Stimulated activated memory B cell treated with anti-CD40 and anti-IgM and Interleukin-4, amounts not matched to agents 10 μg/mL and 1 μg/mL and 100 μg/mL, for 72 hours (primary cell): ENCODE data around the gene NUDT8.
A peak's percentile ranks its signal among the peaks of the same experiment; 100 is the strongest.
"Not testable (repeated sequence)": the region's sequence is repeated elsewhere in the genome, so short reads cannot be mapped to it uniquely, and the experiment has no call there.

Source experiments
- ATAC-seq: fragments of 150-1000 bp; cut with Tn5 transposase; 2 replicates; pipeline ENCODE4 v1.10.0; 2021
- H3K27ac Mint-ChIP-seq: one replicate; pipeline ENCODE4 v1.8.0; 2022; ENCODE audit warnings: mild to moderate bottlenecking, mixed read lengths
- H3K27me3 Mint-ChIP-seq: one replicate; pipeline ENCODE4 v1.8.0; 2022; ENCODE audit warnings: mixed read lengths
- H3K36me3 Mint-ChIP-seq: one replicate; pipeline ENCODE4 v1.8.0; 2022; ENCODE audit warnings: mixed read lengths
- H3K4me1 Mint-ChIP-seq: one replicate; pipeline ENCODE4 v1.8.0; 2022; ENCODE audit warnings: mixed read lengths
- H3K4me3 Mint-ChIP-seq: one replicate; pipeline ENCODE4 v1.8.0; 2022; ENCODE audit warnings: mild to moderate bottlenecking, moderate library complexity, mixed read lengths
- H3K9me3 Mint-ChIP-seq: one replicate; pipeline ENCODE4 v1.8.0; 2022; ENCODE audit warnings: mixed read lengths

Gene NUDT8

GRCh38 chr11:67605231-67606011 lies 24.3 kb downstream of the NUDT8 start:
- ATAC-seq, result no peak
- H3K4me3 Mint-ChIP-seq, result peak overlapping the region; percentile 74
- no peaks in the 10 kb centered on the region for H3K9me3 Mint-ChIP-seq
- peaks cover 21% of the 10 kb centered on the region for H3K27me3 Mint-ChIP-seq
- H3K4me1 Mint-ChIP-seq, result peaks cover 45% of the 10 kb centered on the region
- peak overlapping the region; percentile 57 for H3K27ac Mint-ChIP-seq
- peaks cover 18% of the 10 kb centered on the region for H3K36me3 Mint-ChIP-seq

DNA sequence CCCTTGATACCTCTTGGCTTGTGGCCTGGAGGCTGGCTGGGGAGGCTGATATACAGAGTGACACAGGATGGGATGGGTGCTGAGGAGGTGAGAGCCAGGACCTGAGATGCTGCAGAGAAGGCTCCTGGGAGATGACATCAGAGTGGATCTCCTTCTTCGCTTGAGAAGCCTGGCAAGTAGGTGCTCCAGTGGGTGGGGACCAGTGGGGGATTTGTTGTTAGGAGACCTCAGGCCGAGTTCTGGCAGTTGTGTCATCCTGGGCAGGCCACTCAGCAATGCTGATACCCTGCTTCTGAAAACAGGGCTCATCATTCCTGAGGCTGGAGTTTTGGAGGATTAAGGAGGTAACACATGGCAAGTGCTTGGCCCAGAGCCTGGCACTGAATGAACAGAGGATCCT lies 24.9 kb downstream of the NUDT8 start:
- Mint-ChIP-seq H3K36me3 (peaks cover 14% of the 10 kb centered on the region), H3K27me3 (peaks cover 21% of the 10 kb centered on the region), H3K4me3 (no peak overlapping the region), H3K27ac (no peak overlapping the region), H3K4me1 (peaks cover 51% of the 10 kb centered on the region), H3K9me3 (no peaks in the 10 kb centered on the region)
- ATAC-seq, result no peak

DNA sequence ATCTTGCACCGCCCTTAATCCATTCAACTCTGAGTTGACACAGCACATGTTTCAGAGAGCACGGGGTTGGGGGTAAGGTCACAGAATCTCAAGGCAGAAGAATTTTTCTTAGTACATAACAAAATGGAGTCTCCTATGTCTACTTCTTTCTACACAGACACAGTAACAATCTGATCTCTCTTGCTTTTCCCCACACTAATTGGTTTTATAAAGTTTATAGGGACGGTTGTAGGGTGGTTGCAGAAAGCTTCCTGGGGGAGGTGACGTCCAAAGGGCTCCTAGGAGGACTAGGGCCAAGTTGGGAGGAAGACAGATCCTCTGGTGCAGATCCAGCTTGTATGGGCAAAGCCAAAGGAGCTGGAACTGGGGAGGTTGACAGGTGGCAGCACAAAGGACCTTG lies 25.6 kb downstream of the NUDT8 start:
- Mint-ChIP-seq H3K27me3 (peaks cover 21% of the 10 kb centered on the region), H3K4me1 (peaks cover 55% of the 10 kb centered on the region)
- ATAC-seq, H3K9me3 Mint-ChIP-seq, H3K4me3 Mint-ChIP-seq, H3K27ac Mint-ChIP-seq, H3K36me3 Mint-ChIP-seq: not testable (repeated sequence)

DNA sequence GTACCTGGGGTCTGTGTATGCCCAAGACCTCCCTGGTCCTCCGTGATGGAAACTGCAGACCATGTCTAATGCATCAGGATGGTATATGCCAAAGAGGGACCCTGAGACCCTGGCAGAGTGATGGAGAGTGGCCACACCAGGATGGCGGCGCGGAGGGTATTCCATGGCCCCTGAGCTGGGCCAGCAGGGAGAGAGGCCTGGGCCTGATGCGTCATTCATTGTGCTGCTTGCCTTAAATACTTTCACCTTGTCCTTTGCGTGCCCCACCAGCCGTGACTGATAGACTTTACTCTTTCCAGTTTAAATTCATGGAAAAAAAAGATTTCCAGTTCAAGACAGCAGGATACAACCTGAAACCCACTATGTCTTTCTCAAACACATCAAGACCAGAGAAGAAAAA lies 28.6 kb downstream of the NUDT8 start:
- Mint-ChIP-seq H3K36me3 (no peaks in the 10 kb centered on the region), H3K4me1 (peaks cover 34% of the 10 kb centered on the region), H3K9me3 (peaks cover 2% of the 10 kb centered on the region), H3K4me3 (no peak overlapping the region), H3K27ac (no peak overlapping the region), H3K27me3 (peaks cover 21% of the 10 kb centered on the region)
- no peak for ATAC-seq

GRCh38 chr11:67600324-67601029 lies 29.3 kb downstream of the NUDT8 start:
- no peak overlapping the region for H3K27ac Mint-ChIP-seq
- peak overlapping the region; percentile 52 for H3K4me3 Mint-ChIP-seq
- H3K36me3 Mint-ChIP-seq, result no peaks in the 10 kb centered on the region
- ATAC-seq, result peak; percentile 89
- H3K4me1 Mint-ChIP-seq, result peaks cover 28% of the 10 kb centered on the region
- peaks cover 16% of the 10 kb centered on the region for H3K27me3 Mint-ChIP-seq
- peaks cover 2% of the 10 kb centered on the region for H3K9me3 Mint-ChIP-seq

DNA sequence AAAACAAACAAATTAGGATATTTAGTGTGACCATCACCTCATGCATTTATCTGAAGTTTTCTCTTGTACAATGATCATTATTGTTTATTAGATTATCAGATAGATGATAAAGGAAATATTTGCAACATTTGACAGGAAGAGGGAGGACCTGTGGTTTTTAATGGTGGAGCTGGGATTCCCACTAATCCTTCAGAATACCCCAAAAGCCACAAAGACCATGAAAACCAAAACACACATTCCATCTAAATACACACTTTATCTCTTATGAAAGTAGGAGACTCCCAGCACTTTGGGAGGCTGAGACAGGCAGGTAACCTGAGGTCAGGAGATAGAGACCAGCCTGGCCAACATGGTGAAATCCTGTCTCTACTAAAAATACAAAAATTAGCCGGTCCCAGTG lies 30.6 kb downstream of the NUDT8 start:
- Mint-ChIP-seq H3K27ac (no peak overlapping the region), H3K9me3 (peaks cover 2% of the 10 kb centered on the region), H3K4me1 (peaks cover 23% of the 10 kb centered on the region), H3K4me3 (no peak overlapping the region), H3K36me3 (no peaks in the 10 kb centered on the region), H3K27me3 (peaks cover 3% of the 10 kb centered on the region)
- no peak for ATAC-seq

GRCh38 chr11:67597963-67598362 lies 31.8 kb downstream of the NUDT8 start:
- not testable (repeated sequence) for H3K27me3 Mint-ChIP-seq, H3K36me3 Mint-ChIP-seq, H3K27ac Mint-ChIP-seq, H3K9me3 Mint-ChIP-seq, H3K4me3 Mint-ChIP-seq, ATAC-seq
- peaks cover 22% of the 10 kb centered on the region for H3K4me1 Mint-ChIP-seq

DNA sequence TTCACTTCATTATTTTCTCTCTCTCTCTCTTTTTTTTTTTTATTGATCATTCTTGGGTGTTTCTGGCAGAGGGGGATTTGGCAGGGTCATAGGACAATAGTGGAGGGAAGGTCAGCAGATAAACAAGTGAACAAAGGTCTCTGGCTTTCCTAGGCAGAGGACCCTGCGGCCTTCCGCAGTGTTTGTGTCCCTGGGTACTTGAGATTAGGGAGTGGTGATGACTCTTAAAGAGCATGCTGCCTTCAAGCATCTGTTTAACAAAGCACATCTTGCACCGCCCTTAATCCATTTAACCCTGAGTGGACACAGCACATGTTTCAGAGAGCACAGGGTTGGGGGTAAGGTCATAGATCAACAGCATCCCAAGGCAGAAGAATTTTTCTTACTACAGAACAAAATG lies 32.3 kb downstream of the NUDT8 start:
- not testable (repeated sequence) for H3K9me3 Mint-ChIP-seq, H3K27ac Mint-ChIP-seq, H3K4me3 Mint-ChIP-seq, H3K36me3 Mint-ChIP-seq, ATAC-seq, H3K27me3 Mint-ChIP-seq
- peaks cover 22% of the 10 kb centered on the region for H3K4me1 Mint-ChIP-seq

DNA sequence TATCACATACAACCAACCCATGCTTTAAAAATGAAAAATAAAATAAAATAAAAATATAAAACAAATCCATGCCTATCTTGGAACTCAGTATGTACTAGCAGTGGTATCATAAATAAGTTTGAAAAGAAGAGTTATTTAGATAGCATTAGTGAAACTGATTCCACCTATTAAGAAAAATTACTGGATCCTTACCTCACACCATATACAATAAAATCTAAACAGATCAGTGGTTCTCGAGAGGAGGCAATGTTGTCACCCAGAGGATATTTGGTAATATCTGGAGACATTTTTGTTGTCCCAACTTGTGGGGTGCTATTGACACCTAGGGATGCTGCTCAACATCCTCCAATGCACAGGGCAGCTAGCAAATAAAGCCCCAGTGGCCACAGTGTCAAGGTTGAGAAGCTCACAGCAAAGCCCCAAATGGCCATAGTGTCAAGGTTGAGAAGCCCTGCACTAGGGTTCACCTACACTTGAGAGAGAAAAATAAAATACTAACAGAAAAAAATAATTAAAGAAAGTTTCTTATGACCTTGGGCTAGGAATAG lies 32.9 kb downstream of the NUDT8 start:
- Mint-ChIP-seq H3K36me3 (no peaks in the 10 kb centered on the region), H3K9me3 (peaks cover 2% of the 10 kb centered on the region), H3K4me3 (no peak overlapping the region), H3K27ac (no peak overlapping the region), H3K27me3 (no peaks in the 10 kb centered on the region), H3K4me1 (peaks cover 22% of the 10 kb centered on the region)
- ATAC-seq, result no peak

DNA sequence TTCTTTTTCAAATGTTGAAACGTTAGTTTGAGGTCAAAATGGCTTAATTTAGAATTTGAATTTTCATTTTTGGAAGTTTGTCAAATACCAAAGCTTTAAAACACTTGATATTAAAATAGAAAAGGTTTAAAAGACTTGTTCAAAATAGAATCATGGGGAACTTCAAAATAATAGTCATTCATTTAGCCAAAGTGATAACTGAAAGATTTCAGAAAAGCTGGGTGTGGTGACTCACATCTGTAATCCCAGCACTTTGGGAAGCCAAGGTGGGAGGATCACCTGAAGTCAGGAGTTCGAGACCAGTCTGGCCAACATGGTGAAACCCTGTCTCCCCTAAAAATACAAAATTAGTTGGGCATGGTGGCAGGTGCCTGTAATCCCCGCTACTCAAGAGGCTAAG lies 35.3 kb downstream of the NUDT8 start:
- Mint-ChIP-seq H3K36me3 (no peaks in the 10 kb centered on the region), H3K4me3 (no peak overlapping the region), H3K27me3 (no peaks in the 10 kb centered on the region), H3K9me3 (peaks cover 2% of the 10 kb centered on the region), H3K27ac (no peak overlapping the region), H3K4me1 (peaks cover 17% of the 10 kb centered on the region)
- ATAC-seq, result no peak

GRCh38 chr11:67593565-67593905 lies 36.2 kb downstream of the NUDT8 start:
- H3K27me3 Mint-ChIP-seq, result no peaks in the 10 kb centered on the region
- ATAC-seq, result no peak
- H3K4me3 Mint-ChIP-seq, result no peak overlapping the region
- H3K9me3 Mint-ChIP-seq, result peaks cover 2% of the 10 kb centered on the region
- H3K36me3 Mint-ChIP-seq, result no peaks in the 10 kb centered on the region
- peaks cover 13% of the 10 kb centered on the region for H3K4me1 Mint-ChIP-seq
- no peak overlapping the region for H3K27ac Mint-ChIP-seq

DNA sequence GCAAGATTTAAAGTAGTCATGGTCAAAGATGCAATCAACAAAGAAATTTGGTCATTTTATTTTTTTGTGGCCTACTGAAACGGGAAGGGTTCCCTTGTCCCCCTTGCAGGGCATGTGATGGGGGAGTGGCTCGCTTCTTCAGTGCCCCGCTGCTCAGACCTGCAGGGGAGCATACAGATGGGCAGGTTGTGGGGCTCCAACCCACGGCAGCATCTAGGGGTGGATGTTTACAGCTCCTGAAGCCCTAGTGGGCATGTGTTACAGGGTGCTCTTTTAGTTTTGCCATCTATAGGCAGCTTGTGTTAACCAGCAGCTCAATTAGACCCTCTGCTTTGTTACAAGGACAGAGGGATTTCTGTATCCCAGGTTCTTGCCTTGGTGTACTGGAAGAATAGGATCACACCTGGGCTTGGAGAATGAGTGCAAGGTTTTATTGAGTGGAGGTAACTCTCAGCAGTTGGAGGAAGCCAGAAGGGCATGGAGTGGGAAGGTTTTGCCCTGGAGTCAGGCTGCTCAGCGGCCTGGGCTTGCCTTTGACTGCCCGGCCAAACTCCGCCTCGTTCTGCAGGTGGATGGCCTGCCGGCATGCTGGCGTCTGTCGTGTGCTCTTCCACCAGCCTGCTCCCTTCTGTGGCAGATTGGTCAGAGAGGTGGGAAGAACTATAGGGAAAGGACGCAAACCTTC lies 36.7 kb downstream of the NUDT8 start:
- H3K27me3 Mint-ChIP-seq, result no peaks in the 10 kb centered on the region
- peaks cover 2% of the 10 kb centered on the region for H3K9me3 Mint-ChIP-seq
- H3K4me1 Mint-ChIP-seq, result peaks cover 17% of the 10 kb centered on the region
- no peak overlapping the region for H3K27ac Mint-ChIP-seq
- H3K36me3 Mint-ChIP-seq, result no peaks in the 10 kb centered on the region
- ATAC-seq, result no peak
- H3K4me3 Mint-ChIP-seq, result no peak overlapping the region

GRCh38 chr11:67588899-67589415 lies 40.8 kb downstream of the NUDT8 start:
- peak overlapping the region; percentile 98 for H3K27ac Mint-ChIP-seq
- not testable (repeated sequence) for H3K9me3 Mint-ChIP-seq, ATAC-seq, H3K4me3 Mint-ChIP-seq, H3K27me3 Mint-ChIP-seq
- peaks cover 30% of the 10 kb centered on the region for H3K36me3 Mint-ChIP-seq
- H3K4me1 Mint-ChIP-seq, result peaks cover 55% of the 10 kb centered on the region

DNA sequence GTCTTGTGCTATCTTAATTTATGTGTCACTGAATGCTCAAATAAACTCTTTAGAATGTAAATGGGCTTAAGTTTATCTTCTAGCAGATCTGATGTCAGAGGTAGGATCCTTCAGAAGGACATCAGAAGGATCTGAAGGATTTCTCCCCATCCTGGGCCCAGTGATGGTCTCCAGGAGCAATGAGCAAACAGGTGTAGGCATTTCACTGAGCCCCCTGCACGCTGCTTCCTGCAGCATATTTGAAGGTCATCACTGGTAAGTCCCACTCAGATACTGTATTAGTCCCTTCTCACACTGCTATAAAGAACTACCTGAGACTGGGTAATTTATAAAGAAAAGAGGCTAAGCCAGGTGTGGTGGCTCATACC lies 41.6 kb downstream of the NUDT8 start:
- Mint-ChIP-seq H3K4me1 (peaks cover 60% of the 10 kb centered on the region), H3K36me3 (peaks cover 30% of the 10 kb centered on the region), H3K4me3 (peak overlapping the region; percentile 46), H3K27me3 (no peaks in the 10 kb centered on the region), H3K27ac (peak overlapping the region; percentile 98), H3K9me3 (peaks cover 6% of the 10 kb centered on the region)
- ATAC-seq, result peak; percentile 74

DNA sequence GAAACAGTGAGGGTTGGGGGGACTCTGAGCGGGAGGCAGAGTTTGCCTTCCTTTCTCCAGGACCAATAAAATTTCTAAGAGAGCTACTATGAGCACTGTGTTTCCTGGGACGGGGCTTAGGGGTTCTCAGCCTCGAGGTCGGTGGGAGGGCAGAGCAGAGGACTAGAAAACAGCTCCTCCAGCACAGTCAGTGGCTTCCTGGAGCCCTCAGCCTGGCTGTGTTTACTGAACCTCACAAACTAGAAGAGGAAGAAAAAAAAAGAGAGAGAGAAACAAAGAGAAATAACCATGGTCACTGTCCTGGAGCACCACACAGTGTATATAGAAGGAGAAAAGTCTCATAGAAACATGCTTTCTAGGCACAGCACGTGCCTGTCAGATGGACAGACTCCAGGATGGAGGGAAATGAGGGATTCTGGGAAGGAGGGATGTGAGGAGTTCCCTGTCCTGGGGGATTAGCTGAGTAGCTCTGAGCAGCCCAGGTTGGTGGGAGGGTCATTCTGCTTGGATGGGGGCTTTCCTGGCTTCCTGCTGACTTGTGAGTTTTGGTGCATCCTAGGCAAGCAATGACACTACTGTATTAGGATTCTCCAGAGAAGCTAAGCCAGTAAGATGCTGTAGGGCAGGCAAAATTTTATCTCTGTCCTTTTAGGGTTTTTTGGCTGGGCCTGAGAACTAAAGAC lies 43.0 kb downstream of the NUDT8 start:
- Mint-ChIP-seq H3K9me3 (peaks cover 6% of the 10 kb centered on the region), H3K27me3 (no peaks in the 10 kb centered on the region), H3K36me3 (peaks cover 30% of the 10 kb centered on the region), H3K27ac (peak overlapping the region; percentile 98), H3K4me3 (peak overlapping the region; percentile 19), H3K4me1 (peaks cover 71% of the 10 kb centered on the region)
- no peak for ATAC-seq
